HG02870 (cell line): ENCODE measurements around the gene LPCAT3.

Experiments
- ATAC-seq: cut with Tn5 transposase; IDR thresholded peaks from one replicate; pipeline ENCODE4 v1.9.1; 2021; ENCODE audit warnings: mild to moderate bottlenecking, moderate library complexity; ENCODE audit not compliant: unreplicated experiment

LPCAT3 gene

DNA sequence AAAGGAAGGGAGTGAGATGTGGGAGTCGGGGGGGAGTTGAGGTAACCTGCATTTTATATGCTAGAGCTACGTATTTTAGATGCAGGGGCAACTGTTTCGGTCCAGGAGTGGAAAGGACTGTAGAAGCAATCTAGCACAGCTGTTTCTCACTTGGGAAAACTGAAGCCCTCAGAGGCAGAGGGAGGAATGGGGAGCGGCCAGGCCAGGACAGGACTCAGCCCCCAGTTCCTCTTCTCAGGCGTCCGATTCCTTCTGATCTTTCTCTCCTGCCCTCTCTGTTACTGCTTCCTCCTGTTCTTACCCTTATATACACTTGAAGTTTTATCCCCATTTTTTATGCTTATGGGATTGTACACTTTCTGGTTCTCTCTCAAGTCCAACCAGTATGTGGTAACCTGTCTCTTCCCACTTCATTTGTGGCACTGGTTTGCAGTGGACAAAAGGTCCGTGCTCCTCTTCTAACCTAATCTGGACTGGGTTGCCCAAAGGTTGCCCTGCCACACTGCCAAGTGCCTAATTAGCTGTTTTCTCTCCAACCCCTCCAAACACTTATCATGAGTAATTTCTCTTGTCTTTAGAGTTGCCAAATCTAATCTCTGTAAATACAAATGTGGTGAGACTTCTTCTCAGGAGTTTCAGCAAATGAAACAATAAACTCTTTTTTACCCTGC is 16.2 kb downstream of the LPCAT3 start:
- ATAC-seq, result no peak

DNA sequence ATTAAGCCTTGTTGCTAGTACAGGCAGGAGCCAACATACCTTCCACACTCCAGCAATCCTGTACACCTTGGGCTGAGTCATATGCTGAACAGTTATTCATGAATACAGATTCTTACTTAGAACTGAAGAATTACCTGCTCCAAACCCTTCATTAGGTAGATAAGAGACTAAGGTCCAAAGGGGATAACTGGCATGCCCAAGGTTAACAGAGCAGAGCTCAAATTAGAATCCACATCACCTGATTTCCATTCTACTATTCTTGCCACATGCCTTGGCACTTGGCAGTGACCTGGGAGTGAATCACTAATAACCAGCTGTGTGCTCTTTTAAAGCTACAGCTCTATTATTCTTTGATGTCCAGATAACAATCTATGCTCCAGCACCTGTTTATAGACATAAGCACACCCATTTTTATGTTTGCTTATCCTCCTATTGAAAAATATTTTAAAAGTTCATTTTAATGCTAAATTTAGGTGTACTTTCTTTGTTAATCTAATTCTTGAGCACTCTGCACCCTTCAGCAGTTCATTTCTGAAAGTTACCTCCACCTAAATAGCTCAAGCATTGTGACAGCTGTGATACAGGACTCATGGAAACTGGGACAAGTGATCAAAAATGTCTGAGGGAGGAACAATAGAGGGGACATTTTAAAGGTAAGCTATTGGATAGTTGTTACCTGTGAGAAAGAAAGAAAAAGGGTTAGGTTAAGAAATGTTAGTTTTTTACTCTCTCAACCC is 19.4 kb downstream of the LPCAT3 start:
- no peak for ATAC-seq

- no peak for ATAC-seq
These were observed 22.2 kb downstream of the LPCAT3 start for GRCh38 chr12:6996040-6996441.

GRCh38 chr12:6987956-6988553 is 30.2 kb downstream of the LPCAT3 start:
- ATAC-seq, result no peak

- ATAC-seq, result no peak
These were observed 35.7 kb downstream of the LPCAT3 start for GRCh38 chr12:6982532-6982931.

- ATAC-seq, result no peak
These were observed 36.9 kb downstream of the LPCAT3 start for GRCh38 chr12:6981152-6982052.

DNA sequence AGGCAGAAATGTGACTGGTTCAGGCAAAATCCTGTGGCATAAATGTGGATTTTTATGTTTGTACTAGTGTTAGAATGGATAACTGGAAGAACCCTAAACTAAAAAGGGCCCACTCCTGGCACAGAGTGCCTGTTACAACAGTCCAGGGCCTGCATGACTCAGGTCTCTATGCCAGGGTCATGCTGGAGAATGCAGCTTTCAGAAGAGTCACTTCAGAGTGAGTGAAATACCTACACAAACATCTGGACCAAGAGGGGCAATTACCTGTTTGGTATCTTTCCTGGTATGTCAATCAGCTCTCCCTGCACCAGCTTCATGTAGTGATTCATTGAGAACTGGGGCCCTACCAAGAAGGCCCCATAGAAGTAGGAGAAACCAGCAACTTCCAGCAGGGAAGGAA is 37.5 kb downstream of the LPCAT3 start:
- ATAC-seq, result no peak

GRCh38 chr12:6980075-6980474 is 38.2 kb downstream of the LPCAT3 start:
- ATAC-seq, result no peak

DNA sequence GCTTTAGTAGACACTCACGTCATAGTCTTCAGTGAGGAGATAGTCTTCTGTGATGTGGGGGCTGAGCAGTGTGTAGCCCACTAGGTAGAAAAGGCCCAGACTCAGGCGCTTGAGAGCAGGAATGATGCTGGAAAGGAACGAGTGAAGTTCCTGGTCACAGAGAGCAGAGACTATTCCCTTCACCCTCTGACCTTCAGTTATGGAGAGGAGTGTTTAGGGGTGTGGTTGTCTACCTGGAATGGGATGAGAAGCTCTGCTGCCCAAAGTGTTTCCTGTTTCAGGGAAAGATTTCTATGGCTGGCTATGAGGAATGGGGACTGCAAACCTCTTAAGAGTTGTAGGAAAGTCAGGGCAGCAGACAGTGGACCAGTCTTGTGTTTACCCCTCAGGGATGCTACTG is 38.8 kb downstream of the LPCAT3 start:
- no peak for ATAC-seq

DNA sequence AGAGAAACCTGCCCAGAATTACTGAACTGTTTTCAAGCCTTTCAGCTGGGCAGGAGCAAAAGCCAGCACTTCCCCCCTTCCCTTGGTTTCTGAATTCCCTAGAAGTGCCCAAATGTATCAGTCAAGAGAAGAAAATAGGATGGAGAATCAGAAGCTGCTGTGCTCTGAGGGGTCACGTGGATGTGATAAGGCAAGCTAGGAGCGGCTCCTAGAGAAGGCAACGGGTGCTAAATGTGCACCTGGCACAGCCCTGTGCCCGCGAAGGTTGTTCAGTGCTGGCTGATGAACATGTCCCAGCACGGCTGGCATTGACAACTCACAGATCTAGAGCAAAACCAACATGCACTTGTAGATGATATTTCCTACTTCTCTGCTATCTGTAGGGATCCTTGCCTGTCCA is 39.3 kb downstream of the LPCAT3 start:
- no peak for ATAC-seq

- no peak for ATAC-seq
These were observed 39.7 kb downstream of the LPCAT3 start for GRCh38 chr12:6978611-6979011.

GRCh38 chr12:6978188-6978587 is 40.1 kb downstream of the LPCAT3 start:
- ATAC-seq, result no peak

DNA sequence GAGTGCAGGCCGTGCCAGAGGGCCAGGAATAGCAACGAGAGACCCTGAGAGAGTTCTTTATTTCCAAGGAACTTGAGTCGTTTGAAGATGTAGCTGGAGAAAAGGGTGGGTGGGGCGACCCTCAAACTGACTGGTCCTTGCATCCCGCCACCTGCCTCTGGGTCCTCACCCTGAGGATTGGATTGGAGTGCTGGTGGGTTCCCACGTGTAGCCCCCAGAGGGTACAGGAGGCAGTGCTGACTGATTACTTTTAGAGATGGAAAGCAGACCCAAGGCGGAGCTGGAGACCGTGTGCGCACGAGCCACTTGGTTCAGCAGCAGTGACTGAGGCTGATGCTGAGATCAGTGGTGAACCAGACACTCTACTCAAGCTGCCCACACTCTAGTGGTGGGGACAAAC is 40.6 kb downstream of the LPCAT3 start:
- no peak for ATAC-seq

GRCh38 chr12:6975297-6976032 is 42.8 kb downstream of the LPCAT3 start:
- no peak for ATAC-seq

- no peak for ATAC-seq
These were observed 44.1 kb downstream of the LPCAT3 start for GRCh38 chr12:6974180-6974579.

GRCh38 chr12:6970096-6970527 is 48.2 kb downstream of the LPCAT3 start:
- ATAC-seq, result no peak

DNA sequence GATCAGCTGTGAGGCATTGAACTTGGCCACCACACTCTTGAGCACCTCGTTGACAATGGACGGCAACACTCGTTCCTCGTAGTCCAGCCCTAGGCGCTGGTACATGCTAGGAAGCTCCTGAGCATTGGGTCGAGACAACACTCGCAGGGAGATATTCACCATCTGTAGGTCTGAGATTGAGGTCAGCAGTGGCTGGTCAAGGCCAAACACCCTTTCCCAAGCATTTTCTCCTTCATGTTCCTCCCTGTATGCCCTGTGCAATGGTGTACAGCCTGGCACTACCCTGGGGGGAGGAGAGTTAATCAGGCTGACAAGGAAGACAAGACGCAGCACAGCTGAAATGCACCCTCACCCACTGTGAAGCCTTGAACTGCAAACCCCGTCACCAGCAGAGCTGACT is 49.9 kb downstream of the LPCAT3 start:
- no peak for ATAC-seq

GRCh38 chr12:6967651-6968100 is 50.6 kb downstream of the LPCAT3 start:
- no peak for ATAC-seq

DNA sequence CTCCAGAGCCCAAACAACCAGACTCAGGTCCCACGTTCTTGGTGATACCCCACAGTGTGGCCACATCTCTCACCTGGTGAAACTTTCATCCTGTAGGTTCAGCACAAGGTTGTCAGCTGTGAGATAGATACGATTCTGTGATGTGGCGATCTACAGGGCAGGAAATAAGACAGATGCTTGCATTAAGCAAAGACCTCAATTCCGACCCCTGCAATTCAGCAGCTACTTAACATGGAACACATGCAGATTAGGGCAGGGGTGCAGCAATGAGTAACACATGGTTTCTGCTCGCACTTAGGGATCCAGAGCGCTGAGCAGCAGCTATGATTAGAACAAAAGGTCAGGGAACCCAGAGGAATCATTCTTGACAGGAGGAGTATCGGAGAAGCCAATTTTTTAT is 51.9 kb downstream of the LPCAT3 start:
- no peak for ATAC-seq

- ATAC-seq, result no peak
These were observed 52.6 kb downstream of the LPCAT3 start for GRCh38 chr12:6965714-6966113.
